ENCODE data around the gene TGM2.

DNA sequence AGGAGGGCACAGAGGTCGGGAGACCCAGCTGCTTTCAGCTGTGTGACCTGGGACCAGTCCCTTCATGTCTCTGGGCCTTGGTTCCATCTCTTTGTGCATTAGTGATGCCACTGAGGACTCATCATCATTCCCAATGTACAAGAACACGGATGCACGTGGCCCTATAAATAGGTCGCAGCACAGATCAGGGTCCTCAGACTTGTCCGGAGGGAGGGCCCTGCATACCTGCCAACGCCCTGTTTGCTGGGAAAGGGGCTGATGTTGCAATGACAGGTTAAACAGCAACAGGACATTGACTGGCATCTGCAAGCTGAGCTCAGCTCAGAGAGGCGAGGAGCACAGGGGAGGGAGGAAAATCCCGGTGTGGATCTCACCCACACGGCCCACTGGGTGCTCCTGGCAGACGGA, 21.8 kb downstream of the TGM2 start:
- TF ChIP-seq POLR2AphosphoS5 (IDR thresholded peaks at IDR 0.05; ENCODE audit: insufficient read depth, low read depth, low read length) (no peak), POLR2A (IDR thresholded peaks at IDR 0.05; ENCODE audit: low read depth, low read length) (no peak)
